HG02973 (cell line): Measurements from ENCODE around the gene DUS3L.

Experiments
- ATAC-seq: cut with Tn5 transposase; IDR thresholded peaks from one replicate; pipeline ENCODE4 v1.9.1; 2021; ENCODE audit warnings: moderate library complexity; ENCODE audit not compliant: unreplicated experiment

Gene DUS3L, protein sequence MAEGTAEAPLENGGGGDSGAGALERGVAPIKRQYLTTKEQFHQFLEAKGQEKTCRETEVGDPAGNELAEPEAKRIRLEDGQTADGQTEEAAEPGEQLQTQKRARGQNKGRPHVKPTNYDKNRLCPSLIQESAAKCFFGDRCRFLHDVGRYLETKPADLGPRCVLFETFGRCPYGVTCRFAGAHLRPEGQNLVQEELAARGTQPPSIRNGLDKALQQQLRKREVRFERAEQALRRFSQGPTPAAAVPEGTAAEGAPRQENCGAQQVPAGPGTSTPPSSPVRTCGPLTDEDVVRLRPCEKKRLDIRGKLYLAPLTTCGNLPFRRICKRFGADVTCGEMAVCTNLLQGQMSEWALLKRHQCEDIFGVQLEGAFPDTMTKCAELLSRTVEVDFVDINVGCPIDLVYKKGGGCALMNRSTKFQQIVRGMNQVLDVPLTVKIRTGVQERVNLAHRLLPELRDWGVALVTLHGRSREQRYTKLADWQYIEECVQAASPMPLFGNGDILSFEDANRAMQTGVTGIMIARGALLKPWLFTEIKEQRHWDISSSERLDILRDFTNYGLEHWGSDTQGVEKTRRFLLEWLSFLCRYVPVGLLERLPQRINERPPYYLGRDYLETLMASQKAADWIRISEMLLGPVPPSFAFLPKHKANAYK

DNA sequence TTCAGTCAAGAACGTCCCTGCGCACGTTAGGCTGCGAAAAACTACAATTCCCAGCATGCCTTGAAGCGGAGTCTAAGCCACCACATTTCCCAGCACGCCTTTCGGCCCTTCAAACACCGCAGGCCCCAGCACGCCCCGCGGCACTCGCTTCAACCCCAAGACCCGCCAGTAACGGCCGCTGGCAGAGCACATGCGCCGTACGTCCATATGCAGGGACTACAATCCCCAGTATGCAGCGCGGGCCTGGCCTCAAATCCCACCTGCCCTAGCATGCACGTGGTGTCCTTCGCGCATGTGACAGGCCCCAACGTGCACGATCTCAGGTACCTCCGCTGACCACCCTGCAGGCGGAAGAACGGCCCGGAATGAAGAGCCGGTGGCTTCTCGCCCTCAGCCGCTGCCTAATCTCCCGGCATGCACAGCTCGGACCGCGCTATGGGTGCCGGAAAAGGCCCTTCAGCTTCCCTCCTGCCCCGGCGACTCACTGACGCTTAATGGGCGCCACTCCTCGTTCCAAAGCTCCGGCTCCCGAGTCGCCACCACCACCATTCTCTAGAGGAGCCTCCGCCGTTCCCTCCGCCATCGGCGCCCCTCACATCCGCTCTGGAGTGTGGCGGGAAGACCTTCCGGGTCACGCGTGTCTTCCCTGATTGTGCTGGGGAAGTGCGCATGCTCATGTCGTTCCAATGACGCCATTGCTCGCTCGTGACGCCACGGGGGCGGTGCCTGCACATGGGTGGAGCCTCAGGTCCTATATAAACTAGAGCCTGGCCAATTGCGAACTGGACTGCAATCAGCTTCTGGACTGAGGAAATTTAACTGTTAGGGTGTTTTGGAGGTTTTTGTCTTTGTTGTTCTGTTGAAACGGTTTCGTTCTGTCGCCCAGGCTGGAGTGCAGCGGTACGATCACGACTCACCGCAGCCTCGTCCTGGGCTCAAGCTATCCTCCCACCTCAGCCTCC lies at the start of gene DUS3L:
Gene DUS3L, minus strand, starts transcription at position 605 of the 962 bp plus-strand sequence. Its CDS starts 22 bp downstream, at position 583.
- ATAC-seq = peak; percentile 81

DNA sequence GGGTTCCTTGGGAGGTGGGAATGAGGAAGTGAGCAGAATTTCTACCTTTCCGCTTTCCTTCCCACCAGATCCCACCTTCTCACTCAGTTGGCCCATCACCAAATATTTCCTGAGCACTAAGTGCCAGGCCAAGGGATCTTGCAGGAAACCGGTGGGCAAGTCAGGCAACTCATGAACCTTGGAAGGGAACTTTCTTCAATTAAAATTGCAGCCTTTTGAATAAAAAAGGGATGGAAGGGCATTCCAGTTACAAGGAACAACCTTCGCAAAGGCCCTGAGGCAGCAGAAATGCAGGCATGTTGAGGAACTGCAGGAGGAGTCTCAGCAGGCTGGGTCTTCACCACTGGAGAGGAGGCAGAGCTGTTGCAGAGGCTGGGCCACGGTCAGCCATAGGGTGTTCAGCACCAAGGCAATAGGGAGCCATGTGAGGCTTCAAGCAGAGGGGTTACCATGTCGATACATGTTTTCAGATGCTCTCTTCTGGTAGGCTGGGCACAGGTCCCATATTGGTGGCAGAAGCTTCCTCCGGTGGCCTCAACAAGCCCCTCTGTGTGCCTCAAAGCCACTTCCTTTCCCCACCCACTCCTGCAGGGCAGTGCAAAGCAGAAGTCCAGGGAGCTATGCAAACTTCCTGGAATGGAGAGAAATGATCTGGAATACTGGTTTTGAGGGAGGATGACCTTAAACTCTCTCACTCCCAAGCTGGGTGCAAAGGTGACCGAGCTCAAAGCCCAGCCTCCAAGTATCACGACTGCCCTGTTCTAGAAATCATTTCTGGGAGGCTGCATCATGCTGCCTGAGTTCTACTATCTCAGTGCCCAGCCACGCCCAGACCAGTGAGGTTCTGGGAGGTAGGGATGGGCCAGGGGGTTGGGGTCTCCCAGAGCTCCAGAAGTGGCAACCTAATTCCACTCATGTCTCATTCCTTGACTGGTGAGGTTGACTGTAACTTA lies 48.4 kb upstream of the DUS3L start, which contains the start of gene FUT6:
Gene FUT6, minus strand, starts transcription at position 638 of the 953 bp plus-strand sequence. CDS start 7,135 bp downstream, outside the sequence.
- ATAC-seq = no peak

DNA sequence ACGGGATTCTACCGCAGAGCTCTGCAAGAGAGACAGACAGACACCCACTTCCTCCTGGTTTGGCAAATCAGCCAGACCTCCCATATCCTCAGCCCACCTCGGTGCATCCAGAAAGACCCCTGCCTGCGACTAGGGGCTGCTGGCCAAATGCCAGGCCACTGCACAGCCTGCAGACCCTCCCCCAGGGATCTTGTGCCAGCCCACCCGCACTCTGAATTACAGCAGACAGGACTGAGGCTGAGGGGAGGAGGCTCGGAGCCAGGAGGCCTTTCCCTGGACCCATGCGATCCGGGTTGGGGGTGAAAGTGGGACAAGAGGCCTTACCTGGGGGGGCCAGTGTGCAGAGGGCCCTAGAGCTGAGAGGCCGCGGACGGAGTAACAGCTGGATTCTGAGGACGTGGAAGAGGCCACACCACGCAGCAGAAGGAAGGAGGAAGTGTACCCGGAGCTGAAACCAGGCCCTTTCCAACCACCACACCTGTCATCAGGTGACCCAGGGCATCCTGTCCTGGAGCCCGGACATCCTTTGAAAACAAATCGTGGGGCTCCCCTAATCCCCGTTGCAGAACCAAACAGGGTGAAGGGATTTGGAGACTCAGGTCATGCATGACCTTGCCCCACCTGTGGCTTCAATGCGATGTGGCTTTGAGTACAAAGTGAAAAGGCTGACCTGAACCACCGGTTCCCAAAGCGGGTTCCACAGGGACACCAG lies 47.5 kb upstream of the DUS3L start:
- ATAC-seq = no peak

DNA sequence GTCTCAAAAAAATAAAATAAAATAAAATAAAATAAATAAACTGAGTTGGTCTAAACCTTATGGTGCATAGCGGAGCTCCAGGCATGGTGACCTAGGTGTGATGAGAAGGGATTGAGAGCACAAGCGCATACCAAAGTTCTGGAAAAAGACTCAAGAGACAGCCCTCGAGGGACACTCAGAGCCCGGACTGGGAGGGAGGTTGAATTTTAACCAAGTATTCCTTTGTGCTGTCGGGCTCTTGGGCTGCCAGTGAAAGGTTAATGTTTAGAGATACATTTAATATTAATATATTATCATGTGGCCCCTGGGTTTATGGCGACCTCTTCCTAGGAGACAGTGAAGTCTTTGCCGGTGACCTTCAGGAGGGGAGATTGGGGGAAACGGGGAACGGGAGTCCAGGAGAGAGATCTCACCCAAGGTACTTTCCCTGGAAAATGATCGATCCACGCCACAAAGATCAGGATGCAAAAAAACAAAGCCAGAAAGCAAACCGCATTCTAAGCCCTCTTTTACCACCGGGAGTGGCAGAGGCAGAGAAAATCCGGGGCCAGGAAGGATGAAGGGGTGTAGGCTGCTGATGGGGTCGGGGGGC lies 46.9 kb upstream of the DUS3L start:
- no peak for ATAC-seq

DNA sequence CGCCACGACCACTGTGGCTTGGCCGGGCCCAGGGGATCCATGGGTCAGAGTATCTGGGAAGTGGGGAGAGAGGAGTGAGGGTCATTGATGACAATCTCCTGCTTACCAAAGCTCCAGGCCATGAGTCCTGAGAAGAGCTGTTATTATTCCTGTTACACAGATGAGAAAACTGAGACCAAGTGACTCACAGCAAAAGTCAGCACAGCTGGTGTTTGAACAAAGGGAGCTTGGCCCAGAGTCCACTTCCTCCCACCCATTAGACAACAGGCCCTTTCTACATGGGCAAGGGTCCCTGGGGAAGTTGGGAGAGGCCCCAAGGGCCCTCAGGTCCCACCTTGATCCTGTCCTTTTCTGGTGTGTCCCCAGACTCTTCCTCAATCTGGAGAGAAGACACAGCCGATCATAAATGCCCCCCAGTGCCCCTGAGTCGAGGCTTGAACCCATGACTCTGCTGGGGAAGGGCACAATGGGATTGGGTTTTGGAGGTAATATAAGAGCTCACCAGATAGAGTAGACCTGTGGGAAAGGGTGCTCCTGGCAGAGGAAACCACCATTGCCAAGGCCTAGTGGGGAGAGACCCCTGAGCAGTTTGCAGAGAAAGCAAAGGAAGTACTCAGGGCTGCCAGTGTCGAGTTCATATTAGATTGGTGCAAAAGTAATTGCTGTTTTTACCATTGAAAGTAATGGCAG lies 41.7 kb upstream of the DUS3L start:
- no peak for ATAC-seq

DNA sequence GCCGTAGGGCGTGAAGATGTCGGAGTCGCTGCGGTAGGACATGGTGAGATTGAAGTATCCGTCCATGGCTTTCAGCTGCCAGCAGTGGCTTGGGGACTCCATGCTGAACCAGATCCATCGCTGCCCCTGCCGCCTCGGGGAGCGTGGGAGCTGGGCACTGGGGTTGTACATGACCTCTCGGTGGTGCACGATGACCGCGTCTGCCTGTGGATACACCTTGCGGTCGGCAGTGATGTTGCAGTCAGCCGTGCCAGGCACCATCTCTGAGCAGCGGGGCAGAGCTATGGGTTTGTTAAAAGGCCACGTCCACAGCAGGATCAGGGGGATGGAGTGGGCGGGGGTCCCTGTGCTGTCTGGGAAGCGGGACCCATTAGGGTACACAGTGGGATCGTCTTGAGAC lies 41.1 kb upstream of the DUS3L start:
- no peak for ATAC-seq

DNA sequence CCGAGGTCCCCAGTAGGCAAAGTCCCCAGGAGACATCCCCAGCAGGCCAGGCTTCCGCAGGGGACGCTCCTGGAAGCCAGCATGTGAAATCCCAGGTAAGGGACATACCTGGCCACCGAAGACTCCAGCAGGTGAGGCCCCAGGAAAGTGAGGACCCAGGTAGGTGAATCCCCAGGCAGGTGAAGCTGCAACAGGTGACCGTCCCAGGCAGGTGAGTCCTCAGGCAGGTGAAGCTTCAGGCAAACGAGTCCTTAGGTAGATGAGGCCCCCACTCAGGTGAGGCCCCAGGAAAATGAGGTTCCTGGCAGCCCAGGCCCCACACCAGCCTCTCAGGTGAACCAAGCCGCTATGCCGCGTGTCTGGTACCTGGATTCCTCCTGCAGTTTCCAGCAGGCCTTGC lies 40.2 kb upstream of the DUS3L start:
- ATAC-seq = no peak

DNA sequence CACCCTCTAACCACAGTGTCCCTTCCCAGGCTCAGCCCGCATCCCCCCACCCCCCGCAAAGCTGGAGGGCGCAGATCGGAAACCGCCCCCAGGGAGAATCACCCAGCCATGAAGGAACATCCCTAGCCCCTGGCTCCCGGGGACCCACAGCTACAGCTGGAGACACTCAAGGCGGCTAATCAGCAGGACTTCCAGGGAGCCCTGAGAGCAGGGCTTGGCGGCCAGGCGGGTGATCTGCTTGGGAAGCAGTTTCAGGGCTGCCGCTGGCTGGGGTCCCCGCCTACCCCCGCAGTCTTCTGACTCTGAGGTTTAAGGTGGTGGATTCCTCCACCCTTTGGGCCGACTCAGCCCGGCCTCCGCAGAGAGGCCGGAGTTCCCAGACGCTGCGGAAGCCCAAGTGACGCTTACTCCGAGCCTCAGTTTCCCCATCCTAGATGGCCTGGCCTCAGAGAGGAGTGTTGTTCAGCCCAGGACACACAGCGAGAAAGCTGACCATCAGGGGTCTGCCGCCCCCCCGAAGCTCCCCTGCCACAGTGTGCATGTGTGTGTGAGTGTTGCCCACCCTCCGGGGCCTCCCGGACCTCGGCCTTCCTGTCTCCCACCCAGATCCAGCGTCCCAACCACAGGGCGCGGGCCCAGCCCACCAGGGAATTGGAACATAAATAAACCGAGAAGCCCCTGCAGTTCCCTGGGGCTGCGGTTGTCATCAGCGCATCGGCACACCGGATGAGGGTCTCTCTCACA lies 38.8 kb upstream of the DUS3L start:
- no peak for ATAC-seq

DNA sequence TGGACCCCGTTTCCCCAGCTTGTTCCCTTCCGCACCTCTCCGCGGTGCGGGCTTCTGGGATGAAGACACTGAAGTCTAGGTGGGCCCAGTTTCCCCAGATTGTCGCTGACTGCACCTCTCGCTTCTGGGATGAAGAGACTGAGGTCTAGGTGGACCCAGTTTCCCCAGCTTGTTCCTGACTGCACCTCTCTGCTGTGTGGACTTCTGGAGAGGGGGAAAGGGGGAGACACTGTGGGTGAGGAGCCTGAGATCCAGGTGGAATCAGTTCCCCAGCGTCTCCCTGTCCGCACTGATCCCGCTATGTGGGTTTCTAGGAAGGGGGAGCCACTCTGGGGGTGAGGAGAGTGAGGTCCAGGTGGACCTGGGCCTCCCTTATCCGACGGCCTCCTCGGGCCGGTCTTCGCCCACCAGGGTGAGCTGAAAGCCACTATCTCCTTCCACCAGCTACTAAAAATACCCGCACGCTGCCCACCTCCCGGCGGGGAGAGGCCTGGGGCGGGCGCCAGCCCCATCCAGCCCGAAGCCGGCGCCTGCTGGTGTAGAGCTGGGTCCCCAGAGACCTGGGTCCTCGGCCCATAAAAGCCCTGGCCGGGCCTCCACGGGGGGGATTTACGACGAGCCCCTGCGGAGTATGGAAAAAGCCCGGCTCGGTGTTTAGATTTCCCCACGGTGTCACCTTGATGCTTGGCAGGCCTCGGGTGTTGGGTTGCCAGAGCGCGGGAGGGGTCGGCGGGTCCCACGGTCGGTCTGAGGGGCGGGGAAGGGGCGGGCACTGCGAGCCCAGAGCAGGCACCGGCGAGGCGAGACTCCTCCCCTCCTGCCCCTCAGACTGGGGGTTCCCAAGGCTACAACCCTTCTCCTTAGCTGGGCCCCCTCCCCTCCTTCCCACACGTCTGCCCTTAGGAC lies 38.0 kb upstream of the DUS3L start:
- ATAC-seq = no peak

DNA sequence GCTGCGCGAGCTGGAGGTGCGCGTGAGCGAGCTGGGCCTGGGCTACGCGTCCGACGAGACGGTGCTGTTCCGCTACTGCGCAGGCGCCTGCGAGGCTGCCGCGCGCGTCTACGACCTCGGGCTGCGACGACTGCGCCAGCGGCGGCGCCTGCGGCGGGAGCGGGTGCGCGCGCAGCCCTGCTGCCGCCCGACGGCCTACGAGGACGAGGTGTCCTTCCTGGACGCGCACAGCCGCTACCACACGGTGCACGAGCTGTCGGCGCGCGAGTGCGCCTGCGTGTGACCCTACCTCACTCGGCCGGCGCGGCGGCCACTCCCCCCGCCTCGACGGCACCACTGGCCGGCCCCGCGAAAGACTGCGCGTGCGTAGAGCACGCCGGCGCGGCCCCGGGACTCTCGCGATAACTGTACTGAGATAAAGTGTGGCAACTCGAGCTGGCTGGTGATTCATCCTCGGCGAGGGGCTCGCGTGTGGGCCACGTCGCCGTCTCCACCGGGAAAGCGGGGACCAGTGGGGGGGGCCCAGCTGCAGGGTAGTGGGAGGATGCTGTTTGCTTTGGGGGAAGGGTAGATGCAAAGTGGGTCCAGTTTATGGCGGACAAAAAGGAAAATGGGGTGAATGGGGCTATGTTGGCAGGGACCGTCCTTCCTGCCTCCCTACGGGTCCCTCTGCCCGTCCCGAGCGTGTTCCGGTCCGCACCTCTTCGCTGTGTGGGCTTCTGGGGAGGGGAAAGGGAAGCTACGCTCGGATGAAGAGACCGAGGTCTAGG lies 37.1 kb upstream of the DUS3L start:
- ATAC-seq = peak; percentile 46

DNA sequence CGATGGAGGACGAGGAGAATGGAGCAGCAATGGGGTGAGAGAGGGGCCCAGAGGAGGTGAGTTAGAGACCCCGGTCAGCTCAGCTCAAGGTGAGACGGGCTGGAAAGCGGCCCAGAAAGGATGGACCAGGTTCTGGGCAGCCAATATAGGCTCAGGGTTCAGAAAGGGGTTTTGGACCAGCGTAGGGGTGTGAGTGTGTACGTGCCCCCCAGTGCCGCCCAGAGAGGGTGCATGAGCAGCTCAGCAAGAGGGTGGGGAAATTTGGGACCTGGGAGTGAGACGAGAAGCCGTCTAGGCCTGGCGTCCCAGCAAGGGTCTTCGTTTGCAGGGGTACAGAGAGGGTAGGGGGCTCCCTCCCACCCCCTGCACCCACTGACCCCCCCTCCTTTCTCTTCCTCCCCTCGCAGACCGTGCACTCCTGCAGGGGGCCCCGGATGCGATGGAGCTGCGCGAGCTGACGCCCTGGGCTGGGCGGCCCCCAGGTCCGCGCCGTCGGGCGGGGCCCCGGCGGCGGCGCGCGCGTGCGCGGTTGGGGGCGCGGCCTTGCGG lies 36.5 kb upstream of the DUS3L start:
- ATAC-seq = no peak

DNA sequence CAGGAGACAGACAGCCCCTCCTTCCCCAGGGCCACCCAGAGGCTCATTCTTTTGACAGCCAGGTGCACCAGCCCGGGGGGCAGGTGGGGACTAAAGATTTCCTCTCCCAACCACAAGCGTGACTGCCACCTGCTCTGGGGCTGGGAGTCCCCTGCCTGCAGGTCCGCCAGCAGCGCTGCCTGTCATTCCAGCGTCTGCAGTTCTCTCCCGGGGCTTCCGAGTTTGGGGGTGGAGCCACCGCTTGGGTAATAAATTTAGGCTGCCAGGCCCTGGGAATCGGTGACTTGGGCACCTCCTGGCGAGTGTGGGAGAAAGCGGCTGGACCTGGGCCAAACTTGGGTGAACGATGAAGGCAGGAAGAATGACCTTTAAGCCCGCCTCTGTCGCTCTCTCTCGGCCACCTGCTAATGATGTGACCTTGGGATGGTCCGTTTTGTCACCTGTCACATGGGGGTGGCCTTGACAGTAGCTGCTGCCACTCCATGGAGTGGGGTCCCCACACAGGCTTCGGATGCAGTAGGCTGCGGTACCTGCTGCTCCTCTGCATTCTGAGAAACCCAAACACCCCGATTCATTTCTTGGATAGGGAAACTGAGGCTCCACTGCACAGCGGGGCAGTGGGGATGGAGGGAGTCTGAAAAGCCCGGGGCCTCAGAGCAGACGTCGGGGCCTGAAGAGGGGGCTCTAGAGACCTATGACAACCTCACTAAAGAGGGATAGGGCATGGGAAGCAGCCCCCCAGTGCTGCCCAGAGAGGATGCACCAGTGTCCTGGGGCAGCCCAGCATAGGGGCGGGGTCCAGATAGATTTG lies 35.8 kb upstream of the DUS3L start:
- ATAC-seq = no peak

DNA sequence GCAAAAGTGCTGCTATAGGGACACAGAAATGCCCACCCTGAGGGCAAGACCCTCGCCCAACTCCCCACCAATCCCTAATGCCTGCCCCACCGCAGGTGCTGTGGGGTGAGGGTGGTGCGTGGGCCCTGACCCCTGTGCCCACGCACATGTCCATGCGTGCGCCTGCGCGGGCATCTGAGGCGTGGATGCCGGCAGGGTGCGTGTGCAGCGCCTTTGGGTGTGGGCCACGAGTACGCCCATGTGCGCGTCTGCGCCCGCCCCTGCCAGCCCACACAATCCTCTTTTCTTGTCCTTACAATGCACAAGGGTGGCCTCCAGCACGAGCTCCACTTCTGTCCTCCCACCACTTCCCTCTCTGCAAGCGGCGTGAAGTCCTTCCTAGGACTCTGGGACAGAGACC lies 34.2 kb upstream of the DUS3L start:
- no peak for ATAC-seq

DNA sequence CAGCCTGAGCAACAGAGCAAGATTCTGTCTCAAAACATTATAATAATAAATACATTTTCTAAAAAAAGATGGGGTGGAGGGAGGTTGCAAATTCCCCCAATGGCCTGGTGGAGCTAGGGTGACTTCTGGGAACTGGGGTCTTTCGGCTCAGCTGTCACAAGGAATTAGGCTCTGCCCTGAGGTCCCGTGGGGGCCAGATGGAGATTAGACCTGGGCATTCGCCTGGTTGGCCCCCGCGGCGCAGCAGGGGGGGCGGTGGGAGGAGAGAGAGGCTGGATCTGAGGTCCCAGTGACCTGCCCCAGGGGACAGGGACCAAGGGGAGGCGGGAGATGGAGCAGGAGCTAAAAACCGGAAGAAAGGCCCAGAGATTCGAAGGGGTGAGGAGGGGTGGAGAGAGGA lies 33.8 kb upstream of the DUS3L start:
- no peak for ATAC-seq
